Lung (tissue), 12 donors: ENCODE data around the gene PLA2G4E. TPM values are rescaled to one million over a fixed set of nuclear protein-coding genes. Genes with fewer than 3 reads are reported as not detected.

Experiments
- ATAC-seq: fragments of 200-7000 bp; cut with Tn5 transposase; one replicate; pipeline ENCODE4 v1.9.1; 2020; ENCODE audit warnings: moderate number of reproducible peaks; ENCODE audit not compliant: insufficient read depth, low FRiP score
- DNase-seq, 3 donors: peaks; one replicate each; pipeline ENCODE4 v3.0.0-alpha.2; 2013 to 2017
- H3K27ac ChIP-seq, 2 donors: one replicate each; pipeline ENCODE4 v1.5.1; 2013; ENCODE audit warnings: mild to moderate bottlenecking in 2 of 2, moderate library complexity in 2 of 2, control low read depth in 1 of 2, inconsistent platforms in 1 of 2, low read depth in 1 of 2, low read length in 1 of 2
- H3K27me3 ChIP-seq, 3 donors: one replicate each; pipeline ENCODE4 v1.5.1; 2013; ENCODE audit warnings: low read length in 2 of 3; ENCODE audit not compliant: control insufficient read depth in 3 of 3, insufficient read depth in 3 of 3
- H3K36me3 ChIP-seq, 4 donors: one replicate each; pipeline ENCODE4 v1.5.1; 2013; ENCODE audit warnings: low read length in 4 of 4, mild to moderate bottlenecking in 1 of 4, moderate library complexity in 1 of 4; ENCODE audit not compliant: control insufficient read depth in 4 of 4, insufficient read depth in 4 of 4
- H3K4me1 ChIP-seq, 5 donors: one replicate each; pipeline ENCODE4 v1.5.1; 2013; ENCODE audit warnings: low read length in 5 of 5, mild to moderate bottlenecking in 2 of 5, moderate library complexity in 1 of 5; ENCODE audit not compliant: control insufficient read depth in 5 of 5, insufficient read depth in 5 of 5
- H3K4me3 ChIP-seq: one replicate; pipeline ENCODE4 v1.5.1; 2013; ENCODE audit warnings: mild to moderate bottlenecking, control low read depth, moderate library complexity
- H3K9ac ChIP-seq, 2 donors: one replicate each; pipeline ENCODE4 v1.5.1; 2013; ENCODE audit warnings: low read length in 2 of 2, control low read depth in 1 of 2; ENCODE audit not compliant: insufficient read depth in 1 of 2
- H3K9me3 ChIP-seq, 4 donors: one replicate each; pipeline ENCODE4 v1.5.1; 2013; ENCODE audit warnings: low read length in 3 of 4, mild to moderate bottlenecking in 1 of 4, moderate library complexity in 1 of 4; ENCODE audit not compliant: control insufficient read depth in 4 of 4, insufficient read depth in 3 of 4
- WGBS, 2 donors: extraction: QIAGEN DNeasy Blood & Tissue Kit; methylation state at CpG; one replicate each; pipeline ENCODE4 v1.1.7; 2013; 5-methylcytosine and 5-hydroxymethylcytosine counted together
- polyA plus RNA-seq, 2 donors: library from polyadenylated mRNA; stranded (reverse); fragments of 200-250 nt; gene quantifications; one replicate each; pipeline ENCODE4 v1.2.1, GENCODE V29; 2013
- total RNA-seq, 2 donors: library from RNA; depleted of rRNA in 1 of 2; stranded (reverse); fragments of >200 nt in 1 of 2; gene quantifications; one replicate each; pipeline ENCODE4 v1.2.1, GENCODE V29; 2014 to 2021
- TF ChIP-seq, protein P1 (sequence below): IDR thresholded peaks from 2 replicates; pipeline ENCODE4 v1.5.1; 2012; ENCODE audit warnings: mild to moderate bottlenecking; ENCODE audit errors: control extremely low read depth, extremely low read depth
- donor health status: control.
- donor health status: control.
- donor health status: Bipolar disorder and iron deficiency.
- donor health status: healthy.
- donor health status: DM: yes; HTN: yes; CAD: no.

The PLA2G4E gene
- total and polyA plus RNA-seq, 4 donors = 0.38 to 1.7 (median 1.7) TPM; not detected in 1

GRCh38 chr15:41958002-41958420 lies 62.8 kb downstream of the PLA2G4E start:
- peak; percentile 16 for ATAC-seq
- peaks cover 3 to 28% (median 7%) of the 10 kb centered on the region in 5 donors for H3K4me1 ChIP-seq
- no peak for DNase-seq
- no peak overlapping the region for H3K9ac ChIP-seq
- peak overlapping the region; percentile 43 to 82 for H3K27ac ChIP-seq
- H3K36me3 ChIP-seq = peaks cover 0 to 5% (median under 1%) of the 10 kb centered on the region in 4 donors
- no peaks in the 10 kb centered on the region for H3K27me3 ChIP-seq
- 64 to 79% methylated on average over 7 of the region's 7 CpGs for WGBS, 2 donors
- TF ChIP-seq, protein P1, sequence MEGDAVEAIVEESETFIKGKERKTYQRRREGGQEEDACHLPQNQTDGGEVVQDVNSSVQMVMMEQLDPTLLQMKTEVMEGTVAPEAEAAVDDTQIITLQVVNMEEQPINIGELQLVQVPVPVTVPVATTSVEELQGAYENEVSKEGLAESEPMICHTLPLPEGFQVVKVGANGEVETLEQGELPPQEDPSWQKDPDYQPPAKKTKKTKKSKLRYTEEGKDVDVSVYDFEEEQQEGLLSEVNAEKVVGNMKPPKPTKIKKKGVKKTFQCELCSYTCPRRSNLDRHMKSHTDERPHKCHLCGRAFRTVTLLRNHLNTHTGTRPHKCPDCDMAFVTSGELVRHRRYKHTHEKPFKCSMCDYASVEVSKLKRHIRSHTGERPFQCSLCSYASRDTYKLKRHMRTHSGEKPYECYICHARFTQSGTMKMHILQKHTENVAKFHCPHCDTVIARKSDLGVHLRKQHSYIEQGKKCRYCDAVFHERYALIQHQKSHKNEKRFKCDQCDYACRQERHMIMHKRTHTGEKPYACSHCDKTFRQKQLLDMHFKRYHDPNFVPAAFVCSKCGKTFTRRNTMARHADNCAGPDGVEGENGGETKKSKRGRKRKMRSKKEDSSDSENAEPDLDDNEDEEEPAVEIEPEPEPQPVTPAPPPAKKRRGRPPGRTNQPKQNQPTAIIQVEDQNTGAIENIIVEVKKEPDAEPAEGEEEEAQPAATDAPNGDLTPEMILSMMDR = no peak
- no peak overlapping the region for H3K4me3 ChIP-seq
- H3K9me3 ChIP-seq = no peaks in the 10 kb centered on the region

- H3K4me3 ChIP-seq = no peak overlapping the region
- WGBS, 2 donors = 77 to 84% methylated on average over 12 of the region's 12 CpGs
- peak overlapping the region; percentile 43 to 90 for H3K27ac ChIP-seq
- no peak for ATAC-seq
- TF ChIP-seq, protein P1 = no peak
- no peak overlapping the region for H3K9ac ChIP-seq
- no peaks in the 10 kb centered on the region for H3K27me3 ChIP-seq
- peaks cover 3 to 31% (median 7%) of the 10 kb centered on the region in 5 donors for H3K4me1 ChIP-seq
- H3K36me3 ChIP-seq = peaks cover 0 to 9% (median under 1%) of the 10 kb centered on the region in 4 donors
- no peak for DNase-seq
- no peaks in the 10 kb centered on the region for H3K9me3 ChIP-seq
Measured at GRCh38 chr15:41957021-41957897, 63.6 kb downstream of the PLA2G4E start.

- H3K9ac ChIP-seq = no peak overlapping the region
- H3K9me3 ChIP-seq = no peaks in the 10 kb centered on the region
- H3K27ac ChIP-seq = peak overlapping the region in 1 of 2 donors; percentile 55
- H3K36me3 ChIP-seq = peaks cover 0 to 15% (median 4%) of the 10 kb centered on the region in 4 donors
- no peak overlapping the region for H3K4me3 ChIP-seq
- H3K27me3 ChIP-seq = no peaks in the 10 kb centered on the region
- 78 to 88% methylated on average over 21 of the region's 21 CpGs for WGBS, 2 donors
- DNase-seq = no peak
- H3K4me1 ChIP-seq = peaks cover 3 to 34% (median 7%) of the 10 kb centered on the region in 5 donors
- no peak for ATAC-seq
- TF ChIP-seq, protein P1 = no peak
Measured at GRCh38 chr15:41955807-41956525, 64.9 kb downstream of the PLA2G4E start.
